CD4-positive, alpha-beta T cell treated with Interleukin-10 for 1 hour (primary cell): Measurements from ENCODE around the gene HOXD1.

Source experiments
- DNase-seq: peaks from one replicate; pipeline ENCODE4 v3.0.0-alpha.2; 2020

Gene HOXD1

DNA sequence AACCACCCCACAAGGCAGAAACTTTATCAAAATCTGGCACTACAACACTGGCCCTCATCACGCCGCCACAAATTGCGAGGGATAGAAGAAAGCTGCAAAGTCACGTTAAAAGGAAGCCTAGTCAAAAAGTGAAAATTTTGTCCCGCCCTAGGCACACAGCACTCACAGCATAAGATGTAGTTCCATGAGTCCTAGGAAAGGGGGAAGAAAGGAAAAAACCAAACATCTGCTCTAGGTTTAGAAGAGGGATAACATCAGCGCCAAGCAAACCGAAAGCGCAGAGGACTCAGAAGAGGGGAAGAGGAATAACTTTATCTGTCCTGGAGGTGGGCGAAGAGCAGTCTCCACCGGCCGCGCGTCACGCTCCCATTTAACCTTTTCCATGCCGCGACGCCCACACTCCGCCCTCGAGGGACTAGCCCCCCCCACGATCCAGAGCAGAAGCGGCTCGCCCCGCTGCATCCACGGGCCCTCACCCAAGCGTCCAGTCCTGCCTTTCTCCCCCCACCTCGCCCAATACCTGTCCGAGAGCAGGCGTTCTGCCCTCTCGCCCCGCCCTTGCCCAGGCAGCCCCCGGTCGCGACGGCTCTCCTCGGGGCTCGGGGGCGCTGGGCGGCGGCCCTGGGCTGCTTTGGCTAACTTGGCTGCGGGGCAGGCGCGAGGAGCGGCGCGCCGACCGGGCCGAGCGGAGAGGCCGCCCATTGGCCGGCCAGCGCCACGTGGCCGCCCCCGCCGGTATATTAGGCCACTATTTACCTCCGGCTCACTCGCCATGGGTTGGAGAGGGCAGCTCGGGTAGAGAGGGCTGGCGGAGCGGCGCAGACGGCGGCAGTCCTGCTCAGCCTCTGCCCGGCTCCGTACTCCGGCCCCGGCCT, at the start of gene HOXD1:
HOXD1 (plus strand) TSS at position 770 of the 875 bp plus-strand sequence. CDS start 134 bp downstream, outside the sequence.
- DNase-seq: no peak

GRCh38 chr2:176138923-176139660, 49.4 kb upstream of the HOXD1 start:
- DNase-seq: no peak

GRCh38 chr2:176139661-176140512, 48.6 kb upstream of the HOXD1 start:
- DNase-seq: no peak

GRCh38 chr2:176140513-176141317, 47.8 kb upstream of the HOXD1 start:
- DNase-seq: peak; percentile 65

- DNase-seq: no peak
These were observed 46.2 kb upstream of the HOXD1 start for GRCh38 chr2:176142281-176142680.

GRCh38 chr2:176145085-176145969, 43.1 kb upstream of the HOXD1 start:
- DNase-seq: no peak

- DNase-seq: no peak
These were observed 42.4 kb upstream of the HOXD1 start for GRCh38 chr2:176146101-176146500.

GRCh38 chr2:176146645-176147044, 41.8 kb upstream of the HOXD1 start:
- DNase-seq: no peak

GRCh38 chr2:176147210-176147799, 41.2 kb upstream of the HOXD1 start:
- no peak for DNase-seq

- no peak for DNase-seq
These were observed 40.5 kb upstream of the HOXD1 start for GRCh38 chr2:176147800-176148496.

GRCh38 chr2:176148751-176149421, 39.6 kb upstream of the HOXD1 start:
- DNase-seq: no peak

GRCh38 chr2:176149481-176149938, 39.0 kb upstream of the HOXD1 start:
- no peak for DNase-seq

DNA sequence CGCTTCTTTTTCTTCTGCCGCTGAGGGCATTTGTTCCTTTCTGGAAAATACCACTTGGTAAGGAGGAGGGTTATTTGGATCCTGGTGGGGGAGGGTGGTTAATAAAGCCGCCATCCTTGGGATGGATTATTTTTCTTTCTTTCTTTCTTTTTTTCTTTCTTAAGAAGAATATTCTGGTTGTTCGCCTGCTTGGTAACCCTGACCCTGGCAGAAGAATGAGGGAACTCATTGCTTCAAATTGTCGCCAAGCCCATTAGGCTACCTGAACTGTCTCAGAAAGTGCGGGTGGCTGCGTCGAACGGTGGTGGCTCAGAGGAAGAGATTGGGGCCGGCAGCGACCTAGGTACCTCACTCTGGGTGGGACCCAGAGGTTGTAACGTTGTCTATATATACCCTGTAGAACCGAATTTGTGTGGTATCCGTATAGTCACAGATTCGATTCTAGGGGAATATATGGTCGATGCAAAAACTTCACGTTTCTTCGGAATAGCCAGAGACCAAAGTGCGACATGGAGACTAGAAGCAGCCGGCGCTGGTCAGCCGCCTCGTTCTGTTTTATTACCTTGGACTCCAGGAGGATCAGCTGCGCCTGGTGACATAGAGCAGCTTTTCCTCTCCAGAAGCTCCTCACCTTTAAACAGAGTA, 38.4 kb upstream of the HOXD1 start:
- DNase-seq: no peak

- no peak for DNase-seq
These were observed 37.7 kb upstream of the HOXD1 start for GRCh38 chr2:176150584-176151441.

GRCh38 chr2:176151442-176152287, 36.8 kb upstream of the HOXD1 start, which contains the start of gene HOXD4:
HOXD4 (plus strand) TSS chr2:176151550; CDS start chr2:176151634, 84 bp downstream.
- DNase-seq: no peak

- DNase-seq: no peak
These were observed 35.9 kb upstream of the HOXD1 start for GRCh38 chr2:176152350-176153181.
